ENCODE results near the gene FIG4. TPM values are rescaled to one million over a fixed set of nuclear protein-coding genes. Genes with fewer than 3 reads are reported as not detected.
A peak's percentile ranks its signal among the peaks of the same experiment; 100 is the strongest.
"Not testable (repeated sequence)": the region's sequence is repeated elsewhere in the genome, so short reads cannot be mapped to it uniquely, and the experiment has no call there.

FIG4 gene
- total and polyA plus RNA-seq, 2 experiments from 2014 or later: 8.0 to 10.9 TPM

GRCh38 chr6:109826551-109826950, 135.5 kb downstream of the FIG4 start:
- Histone ChIP-seq H4K20me1 (ENCODE audit: insufficient read depth, poor library complexity, severe bottlenecking) (no peaks in the 10 kb centered on the region), H3K79me2 (no peaks in the 10 kb centered on the region), H3K4me2 (no peak overlapping the region), H3K4me1 (ENCODE audit: insufficient read depth) (no peaks in the 10 kb centered on the region), H3K9me3 (ENCODE audit: low read depth) (no peaks in the 10 kb centered on the region), H3K27ac (no peak overlapping the region), H3K9me2 (replicated peaks; ENCODE audit: insufficient read depth) (no peaks in the 10 kb centered on the region), H2AFZ (no peak overlapping the region), H3K4me3 (no peak overlapping the region), H3K27me3 (no peaks in the 10 kb centered on the region), H3K36me3 (replicated peaks; ENCODE audit: insufficient read depth, low read depth) (no peaks in the 10 kb centered on the region)
- no peak for DNase-seq (ENCODE audit: low spot score)
- 92% methylated on average over 2 of the region's 2 CpGs for WGBS (ENCODE audit: low lambda C conversion rate, missing lambda C conversion rate)
- TF ChIP-seq CTCF (IDR thresholded peaks at IDR 0.05; ENCODE audit: poor library complexity): no peak
- no peak for TF ChIP-seq EZH2phosphoT487 (IDR thresholded peaks at IDR 0.05; ENCODE audit: low read depth, severe bottlenecking, unreplicated experiment)
- TF ChIP-seq EZH2 (IDR thresholded peaks at IDR 0.05; ENCODE audit: borderline replicate concordance): no peak

- H3K9me2 ChIP-seq (replicated peaks; ENCODE audit: insufficient read depth); H3K4me2 ChIP-seq; H3K79me2 ChIP-seq; H2AFZ ChIP-seq; H3K36me3 ChIP-seq (replicated peaks; ENCODE audit: insufficient read depth, low read depth); H3K4me3 ChIP-seq; H3K9me3 ChIP-seq (ENCODE audit: low read depth); H3K27me3 ChIP-seq; DNase-seq (ENCODE audit: low spot score); H3K27ac ChIP-seq; H4K20me1 ChIP-seq (ENCODE audit: insufficient read depth, poor library complexity, severe bottlenecking): not testable (repeated sequence)
- H3K4me1 ChIP-seq (ENCODE audit: insufficient read depth): peaks cover 12% of the 10 kb centered on the region
Observed at GRCh38 chr6:109831352-109831751, 140.3 kb downstream of the FIG4 start.

GRCh38 chr6:109834131-109834530, 143.0 kb downstream of the FIG4 start:
- Histone ChIP-seq H3K4me3 (no peak overlapping the region), H3K36me3 (replicated peaks; ENCODE audit: insufficient read depth, low read depth) (no peaks in the 10 kb centered on the region), H3K27me3 (no peaks in the 10 kb centered on the region), H3K79me2 (no peaks in the 10 kb centered on the region), H3K9me2 (replicated peaks; ENCODE audit: insufficient read depth) (no peaks in the 10 kb centered on the region), H3K9me3 (ENCODE audit: low read depth) (no peaks in the 10 kb centered on the region), H3K4me2 (peak overlapping the region; percentile 40), H3K4me1 (ENCODE audit: insufficient read depth) (peaks cover 12% of the 10 kb centered on the region), H2AFZ (no peak overlapping the region), H3K27ac (peak overlapping the region; percentile 83), H4K20me1 (ENCODE audit: insufficient read depth, poor library complexity, severe bottlenecking) (no peaks in the 10 kb centered on the region)
- TF ChIP-seq EZH2 (IDR thresholded peaks at IDR 0.05; ENCODE audit: borderline replicate concordance) (no peak), EZH2phosphoT487 (IDR thresholded peaks at IDR 0.05; ENCODE audit: low read depth, severe bottlenecking, unreplicated experiment) (no peak), CTCF (IDR thresholded peaks at IDR 0.05; ENCODE audit: poor library complexity) (no peak)
- DNase-seq (ENCODE audit: low spot score): peak; percentile 42
- 50% methylated on average over 3 of the region's 3 CpGs for WGBS (ENCODE audit: low lambda C conversion rate, missing lambda C conversion rate)

GRCh38 chr6:109834595-109835437, 143.7 kb downstream of the FIG4 start:
- H4K20me1 ChIP-seq (ENCODE audit: insufficient read depth, poor library complexity, severe bottlenecking): no peaks in the 10 kb centered on the region
- no peak overlapping the region for H2AFZ ChIP-seq
- peak overlapping the region; percentile 40 for H3K4me2 ChIP-seq
- H3K9me2 ChIP-seq (replicated peaks; ENCODE audit: insufficient read depth): no peaks in the 10 kb centered on the region
- no peaks in the 10 kb centered on the region for H3K9me3 ChIP-seq (ENCODE audit: low read depth)
- peaks cover 12% of the 10 kb centered on the region for H3K4me1 ChIP-seq (ENCODE audit: insufficient read depth)
- WGBS (ENCODE audit: low lambda C conversion rate, missing lambda C conversion rate): 81% methylated on average over 7 of the region's 7 CpGs
- H3K36me3 ChIP-seq (replicated peaks; ENCODE audit: insufficient read depth, low read depth): no peaks in the 10 kb centered on the region
- no peaks in the 10 kb centered on the region for H3K79me2 ChIP-seq
- peak; percentile 10 for DNase-seq (ENCODE audit: low spot score)
- H3K4me3 ChIP-seq: no peak overlapping the region
- no peaks in the 10 kb centered on the region for H3K27me3 ChIP-seq
- TF ChIP-seq EZH2phosphoT487 (IDR thresholded peaks at IDR 0.05; ENCODE audit: low read depth, severe bottlenecking, unreplicated experiment): no peak
- TF ChIP-seq CTCF (IDR thresholded peaks at IDR 0.05; ENCODE audit: poor library complexity): no peak
- no peak for TF ChIP-seq EZH2 (IDR thresholded peaks at IDR 0.05; ENCODE audit: borderline replicate concordance)
- H3K27ac ChIP-seq: peak overlapping the region; percentile 83
